ENCODE data around the gene ARNT2.
"Not testable (repeated sequence)": the region's sequence is repeated elsewhere in the genome, so short reads cannot be mapped to it uniquely, and the experiment has no call there.

ARNT2 gene

DNA sequence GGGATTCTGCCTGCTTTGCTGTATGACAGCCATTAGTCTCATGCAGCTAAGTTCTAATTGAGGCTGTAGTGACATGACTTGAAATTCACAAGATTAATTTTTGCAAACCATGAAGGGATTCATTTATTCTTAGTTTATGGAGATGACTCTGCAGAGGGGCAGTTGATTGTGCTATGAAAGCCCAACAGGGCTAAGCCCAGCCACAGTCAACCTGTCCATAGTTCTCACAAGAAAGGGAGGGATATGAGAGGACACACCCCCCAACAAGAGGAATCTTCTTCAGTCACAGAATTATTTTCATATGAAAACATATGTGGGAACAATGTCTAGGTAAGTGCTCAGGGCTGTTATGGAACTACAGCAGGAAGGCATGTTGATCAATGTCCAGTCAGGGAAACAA, 229.0 kb downstream of the ARNT2 start:
- no peak for DNase-seq

DNA sequence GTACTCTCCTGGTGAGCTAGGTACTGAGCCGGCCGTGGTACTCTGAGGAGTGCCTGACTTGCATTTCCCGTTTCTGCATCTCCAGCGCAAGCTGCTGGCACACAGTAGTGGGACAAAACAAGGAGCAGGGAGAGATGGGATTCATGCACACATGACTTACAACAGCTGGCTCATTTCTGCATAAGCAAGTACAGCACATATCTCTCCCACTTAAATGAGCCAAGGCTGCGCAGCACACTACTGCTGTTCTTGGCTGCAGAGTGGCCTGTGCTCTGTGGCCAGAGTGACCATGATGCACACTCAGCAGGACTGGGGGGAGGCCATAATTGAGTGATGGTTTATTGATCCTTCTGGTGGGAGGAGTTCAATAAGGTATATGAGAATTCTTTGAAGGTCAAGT, 231.8 kb downstream of the ARNT2 start:
- DNase-seq = no peak

DNA sequence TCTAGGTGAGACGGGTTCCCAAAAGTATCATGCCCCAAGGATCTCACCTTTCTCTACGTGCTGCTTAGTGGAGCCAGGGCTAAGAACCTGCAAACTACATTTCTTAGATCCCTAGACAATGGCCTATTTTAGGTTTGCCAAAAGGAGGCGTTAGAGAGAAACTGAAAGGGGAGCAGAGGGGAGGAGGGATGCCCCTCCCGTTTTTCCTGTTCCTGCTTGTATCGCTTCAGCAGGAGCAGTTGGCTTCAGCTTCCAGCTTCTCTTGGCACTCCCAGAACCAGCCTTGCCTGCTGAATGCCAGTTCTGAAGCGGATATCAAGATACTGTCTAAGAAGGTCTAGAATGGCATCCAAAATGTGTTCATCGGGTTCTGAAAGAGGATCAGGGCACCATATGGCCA, 232.5 kb downstream of the ARNT2 start:
- DNase-seq = no peak

DNA sequence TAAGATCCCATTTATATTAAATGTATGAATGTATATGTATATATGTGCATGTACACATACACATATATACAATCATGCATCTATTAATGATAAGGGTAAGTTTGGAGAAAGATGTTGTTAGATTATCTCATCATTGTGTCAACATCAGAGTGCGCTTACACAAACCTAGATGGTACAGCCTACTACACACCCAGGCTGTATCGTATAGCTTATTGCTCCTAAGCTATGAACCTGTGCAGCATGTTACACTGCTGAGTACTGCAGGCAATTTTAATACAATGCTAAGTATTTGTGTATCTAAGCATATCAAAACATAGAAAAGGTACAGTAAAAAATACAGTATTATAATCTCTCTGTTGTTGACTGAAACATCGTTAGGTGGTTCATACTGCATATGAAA, 233.6 kb downstream of the ARNT2 start:
- DNase-seq = no peak

DNA sequence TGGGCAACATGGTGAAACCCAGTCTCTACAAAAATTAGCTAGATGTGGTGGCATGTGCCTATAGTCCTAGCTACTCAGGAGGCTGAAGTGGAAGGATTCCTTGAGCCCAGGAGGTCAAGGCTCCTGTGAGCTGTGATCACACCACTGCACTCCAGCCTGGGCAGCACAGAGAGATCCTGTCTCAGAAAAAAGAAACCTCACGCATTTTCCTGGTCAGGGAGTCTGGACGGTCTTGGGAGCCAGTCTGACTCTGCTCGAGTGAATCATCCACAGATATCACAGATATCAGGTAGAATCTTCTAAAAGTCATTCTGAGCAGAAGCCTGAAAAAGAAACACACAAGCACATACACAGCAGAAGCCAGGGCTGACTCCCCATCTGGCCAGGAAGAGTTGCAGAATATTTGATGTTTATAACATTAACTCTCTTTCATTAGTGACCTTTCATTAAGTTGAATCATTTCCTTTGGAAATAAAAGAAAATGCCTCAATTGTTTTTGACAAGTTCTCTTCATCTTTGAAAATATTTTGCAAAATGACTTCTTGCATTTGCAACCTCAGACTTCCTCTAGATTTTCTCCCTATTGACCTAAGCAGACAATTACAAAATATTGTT, 234.5 kb downstream of the ARNT2 start:
- no peak for DNase-seq

DNA sequence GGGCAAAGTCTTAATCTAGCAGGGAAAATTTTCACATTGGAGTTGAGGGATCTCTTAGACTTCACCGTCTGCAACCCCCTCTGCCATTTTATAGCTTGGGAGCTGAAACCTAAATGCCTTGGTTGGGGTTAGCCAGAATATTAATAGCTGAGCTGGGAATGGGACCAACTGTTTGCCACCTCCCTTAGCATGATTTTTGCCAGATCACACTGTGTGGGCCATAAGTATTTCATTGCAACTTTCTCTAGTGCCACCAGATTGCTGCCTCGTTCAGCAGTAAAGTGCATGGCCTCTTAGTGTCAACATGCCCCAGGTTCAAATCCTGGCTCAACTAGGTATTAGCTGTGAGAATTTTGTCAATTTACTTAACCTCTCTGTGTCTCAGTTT, 235.0 kb downstream of the ARNT2 start:
- DNase-seq = no peak

DNA sequence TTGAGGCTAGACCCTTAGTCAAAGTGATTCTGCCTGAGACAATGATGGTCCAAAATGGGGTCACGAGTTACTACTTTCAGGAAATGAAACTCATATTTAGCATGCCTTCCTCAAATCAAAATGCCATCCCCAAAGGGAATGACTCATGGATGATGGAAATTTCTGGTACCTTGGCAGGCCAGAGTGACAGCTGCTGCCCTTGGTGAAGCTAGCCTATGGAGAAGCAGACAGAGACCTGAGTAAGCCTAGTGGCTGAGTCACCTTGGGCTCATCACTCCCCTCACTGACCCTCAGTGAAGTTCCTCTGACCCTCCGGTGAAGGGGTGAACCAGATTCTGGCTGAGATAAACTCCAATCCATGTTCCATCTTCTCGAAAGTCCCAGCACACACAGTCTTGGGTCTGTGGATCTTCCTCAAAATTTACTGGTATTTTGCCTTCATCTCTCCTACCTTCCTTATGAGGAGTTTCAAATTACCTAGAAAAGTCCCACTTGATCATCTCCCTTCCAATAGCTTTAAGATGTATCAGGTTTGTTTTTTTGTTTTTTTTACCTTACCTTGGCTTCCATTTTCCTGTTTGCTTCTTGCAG, 236.4 kb downstream of the ARNT2 start:
- DNase-seq = no peak

DNA sequence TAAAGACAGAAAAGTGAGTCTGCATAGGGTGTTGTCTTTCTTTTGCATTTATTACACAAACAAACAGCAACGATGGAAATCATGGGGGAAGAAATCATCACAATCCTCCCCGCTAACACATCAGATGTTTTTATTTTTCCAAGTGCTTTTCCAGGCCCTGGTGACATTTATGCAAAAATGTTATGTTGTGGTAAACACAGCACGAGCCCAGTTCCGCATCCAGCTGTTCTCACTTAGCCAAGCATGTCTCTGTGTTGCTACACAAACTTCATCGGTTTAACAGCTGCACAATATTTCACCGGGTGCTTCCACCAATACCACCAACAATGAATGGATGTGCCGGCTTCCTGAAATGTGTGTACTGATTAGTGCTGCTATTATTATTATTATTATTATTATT, 237.2 kb downstream of the ARNT2 start:
- no peak for DNase-seq

DNA sequence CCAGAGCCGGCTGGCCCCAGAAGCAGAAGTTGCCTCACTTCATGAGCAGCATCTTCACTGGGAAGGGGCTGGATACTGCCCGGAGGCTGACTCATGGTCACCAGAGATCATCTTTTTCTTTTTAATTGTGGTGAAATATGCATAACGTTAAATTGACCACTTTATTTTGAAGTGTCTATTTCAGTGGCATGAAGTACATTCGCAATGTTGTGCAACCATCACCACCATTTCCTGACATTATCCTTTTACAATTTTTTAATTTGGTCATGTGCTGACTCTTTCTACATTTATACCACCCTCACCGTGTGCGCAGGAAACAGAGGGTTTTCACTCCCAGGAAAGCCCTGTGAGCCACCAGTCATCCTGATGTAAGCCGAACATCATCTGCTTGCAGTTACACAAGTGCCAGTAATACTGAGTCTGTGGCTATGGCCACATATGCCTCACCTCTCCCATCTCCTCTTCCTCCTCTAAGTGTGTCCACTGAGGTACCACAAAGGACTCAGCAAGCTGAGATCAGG, 239.3 kb downstream of the ARNT2 start:
- no peak for DNase-seq

DNA sequence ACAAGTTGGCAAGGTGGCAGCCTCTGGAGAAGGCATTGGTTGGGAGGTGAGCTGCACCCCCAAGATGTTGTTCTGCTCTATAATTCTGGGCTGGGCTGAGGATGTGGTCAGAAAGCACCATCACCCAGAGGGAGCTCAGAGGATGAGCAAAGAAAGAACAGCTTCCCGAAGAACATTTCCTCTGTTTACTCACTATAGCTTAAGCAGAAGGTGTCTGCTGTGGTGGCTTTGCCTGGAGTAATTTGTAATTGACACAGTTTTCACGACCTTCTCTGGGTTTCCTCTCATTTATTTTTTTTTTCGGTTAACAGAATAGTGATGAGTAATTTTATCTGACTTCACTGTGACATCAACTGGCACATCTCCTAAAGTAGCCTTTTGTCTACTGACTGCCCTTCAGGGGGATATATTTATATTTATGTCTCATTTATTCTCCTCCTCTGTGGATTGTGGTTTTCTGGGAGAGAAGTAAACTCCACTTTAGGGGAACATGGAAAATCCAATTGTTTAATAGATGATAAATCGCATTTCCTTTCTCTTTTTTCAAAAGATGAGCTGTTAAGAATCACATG, 241.4 kb downstream of the ARNT2 start:
- no peak for DNase-seq

DNA sequence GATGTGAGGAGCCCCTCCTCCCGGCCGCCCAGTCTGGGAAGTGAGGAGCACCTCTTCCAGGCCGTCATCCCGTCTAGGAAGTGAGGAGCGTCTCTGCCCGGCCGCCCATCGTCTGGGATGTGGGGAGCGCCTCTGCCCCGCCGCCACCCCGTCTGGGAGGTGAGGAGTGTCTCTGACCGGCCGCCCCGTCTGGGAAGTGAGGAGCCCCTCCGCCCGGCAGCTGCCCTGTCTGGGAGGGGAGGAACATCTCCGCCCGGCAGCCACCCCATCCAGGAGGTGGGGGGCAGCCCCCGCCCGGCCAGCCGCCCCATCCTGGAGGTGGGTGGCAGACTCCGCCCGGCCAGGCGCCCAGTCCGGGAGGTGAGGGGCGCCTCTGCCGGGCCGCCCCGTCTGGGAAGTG, 243.2 kb downstream of the ARNT2 start:
- not testable (repeated sequence) for DNase-seq
